Gastroesophageal sphincter (tissue), 4 donors: ENCODE results near the gene STXBP5L. TPM values are rescaled to one million over a fixed set of nuclear protein-coding genes. Genes with fewer than 3 reads are reported as not detected.
"Not testable (repeated sequence)": the region's sequence is repeated elsewhere in the genome, so short reads cannot be mapped to it uniquely, and the experiment has no call there.

Source experiments
- ATAC-seq: fragments of 150-250 bp; one replicate; pipeline ENCODE4 v1.9.1; 2016; ENCODE audit warnings: mild to moderate bottlenecking, moderate library complexity
- H3K27ac ChIP-seq, 4 donors: fragments of 200-600 bp; sonication (generic) in 3 of 4; 1 replicate in 3 of 4; 2 replicates in 1 of 4; pipeline ENCODE4 v1.5.1; 2016 to 2019
- H3K27me3 ChIP-seq: fragments of 200-600 bp; sonication (generic); one replicate; pipeline ENCODE4 v1.5.1; 2019
- H3K36me3 ChIP-seq, 2 donors: fragments of 200-600 bp; sonication (generic); one replicate each; pipeline ENCODE4 v1.5.1; 2019; ENCODE audit warnings: control low read depth in 1 of 2
- H3K4me1 ChIP-seq, 3 donors: fragments of 200-600 bp; sonication (generic); 1 replicate in 2 of 3; 2 replicates in 1 of 3; pipeline ENCODE4 v1.5.1; 2016 to 2019; ENCODE audit warnings: control low read depth in 2 of 3
- H3K4me3 ChIP-seq, 2 donors: fragments of 200-600 bp; sonication (generic); one replicate each; pipeline ENCODE4 v1.5.1; 2019; ENCODE audit warnings: mild to moderate bottlenecking in 1 of 2, moderate library complexity in 1 of 2
- H3K9me3 ChIP-seq, 3 donors: fragments of 200-600 bp; sonication (generic); one replicate each; pipeline ENCODE4 v1.5.1; 2017 to 2019; ENCODE audit warnings: control low read depth in 2 of 3
- CTCF ChIP-seq, 4 experiments: fragments of 200-600 bp in 2 of 4; fragments of 450-650 bp in 2 of 4; sonication (generic) in 1 of 4; IDR thresholded peaks; one replicate each; pipeline ENCODE4 v1.5.1; 2017 to 2019; ENCODE audit warnings: antibody characterized with exemption in 4 of 4, mild to moderate bottlenecking in 2 of 4, moderate library complexity in 2 of 4
- EP300 ChIP-seq: sonication (generic); formaldehyde crosslinking; IDR thresholded peaks from one replicate; pipeline ENCODE4 v1.6.1; 2017; ENCODE audit warnings: antibody characterized with exemption, mild to moderate bottlenecking
- POLR2A ChIP-seq, 2 donors: fragments of 450-650 bp; IDR thresholded peaks; one replicate each; pipeline ENCODE4 v1.6.1; 2017; ENCODE audit warnings: antibody characterized with exemption in 2 of 2, mild to moderate bottlenecking in 2 of 2, moderate library complexity in 1 of 2
- POLR2AphosphoS5 ChIP-seq: sonication (generic); formaldehyde crosslinking; IDR thresholded peaks from one replicate; pipeline ENCODE4 v1.6.1; 2017; ENCODE audit warnings: antibody characterized with exemption
- WGBS, 2 donors: methylation state at CpG; one replicate each; pipeline ENCODE4 v1.1.5; 2018; ENCODE audit warnings: low coverage in 1 of 2; 5-methylcytosine and 5-hydroxymethylcytosine counted together
- total RNA-seq, 4 donors: library from RNA; depleted of rRNA; stranded (reverse); fragments of >200 nt; gene quantifications; one replicate each; pipeline ENCODE4 v1.1.0, GENCODE V29; 2016

Gene STXBP5L
- total RNA-seq, 4 donors from 2014 or later, result 0.15 to 2.0 (median 0.63) TPM

GRCh38 chr3:120879411-120879810 is 28.6 kb upstream of the STXBP5L start:
- no peak overlapping the region for H3K27ac ChIP-seq
- 51 to 52% methylated on average over 3 to 4 of the region's 4 CpGs for WGBS, 2 donors
- H3K27me3 ChIP-seq, result no peaks in the 10 kb centered on the region
- H3K36me3 ChIP-seq, result no peaks in the 10 kb centered on the region
- no peak overlapping the region for H3K4me3 ChIP-seq
- TF ChIP-seq POLR2A (IDR thresholded peaks at IDR 0.05) (no peak), EP300 (no peak), POLR2AphosphoS5 (no peak), CTCF (IDR thresholded peaks at IDR 0.05) (no peak)
- H3K4me1 ChIP-seq, result no peaks in the 10 kb centered on the region
- no peak for ATAC-seq
- H3K9me3 ChIP-seq, result no peaks in the 10 kb centered on the region

DNA sequence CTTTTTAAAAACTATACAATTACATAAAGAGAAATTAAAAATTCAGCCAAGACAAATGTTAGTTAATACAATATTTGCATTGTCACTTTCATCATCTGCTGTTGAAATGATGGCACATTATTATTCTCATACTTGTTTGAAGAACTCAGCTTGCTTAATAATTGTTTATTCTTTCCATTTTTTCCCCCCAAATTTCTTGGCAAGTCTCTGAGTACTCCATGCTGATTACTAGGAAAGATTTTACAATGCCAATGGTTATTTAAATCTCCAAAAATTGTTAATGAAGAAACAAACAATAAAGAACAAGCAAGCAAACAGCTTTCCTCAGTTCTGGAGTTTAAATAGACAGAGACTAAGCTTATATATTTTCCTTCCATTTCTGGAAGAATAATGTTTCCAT is 15.1 kb upstream of the STXBP5L start:
- no peaks in the 10 kb centered on the region for H3K36me3 ChIP-seq
- peaks cover 0 to 10% (median 0%) of the 10 kb centered on the region in 3 donors for H3K4me1 ChIP-seq
- TF ChIP-seq POLR2AphosphoS5, result no peak
- TF ChIP-seq POLR2A (IDR thresholded peaks at IDR 0.05), result no peak
- TF ChIP-seq CTCF (IDR thresholded peaks at IDR 0.05), result no peak
- TF ChIP-seq EP300, result no peak
- H3K9me3 ChIP-seq, result no peaks in the 10 kb centered on the region
- H3K27me3 ChIP-seq, result no peaks in the 10 kb centered on the region
- no peak overlapping the region for H3K27ac ChIP-seq
- no peak for ATAC-seq
- H3K4me3 ChIP-seq, result no peak overlapping the region

GRCh38 chr3:120894316-120895057 is 13.5 kb upstream of the STXBP5L start:
- Histone ChIP-seq H3K4me1 (peaks cover 0 to 10% (median 0%) of the 10 kb centered on the region in 3 donors), H3K4me3 (no peak overlapping the region), H3K9me3 (no peaks in the 10 kb centered on the region), H3K36me3 (no peaks in the 10 kb centered on the region), H3K27ac (no peak overlapping the region), H3K27me3 (no peaks in the 10 kb centered on the region)
- WGBS, 2 donors, result 9 to 26% methylated on average over 4 to 5 of the region's 5 CpGs
- ATAC-seq, result no peak
- TF ChIP-seq EP300 (no peak), CTCF (IDR thresholded peaks at IDR 0.05) (no peak), POLR2A (IDR thresholded peaks at IDR 0.05) (no peak), POLR2AphosphoS5 (no peak)

DNA sequence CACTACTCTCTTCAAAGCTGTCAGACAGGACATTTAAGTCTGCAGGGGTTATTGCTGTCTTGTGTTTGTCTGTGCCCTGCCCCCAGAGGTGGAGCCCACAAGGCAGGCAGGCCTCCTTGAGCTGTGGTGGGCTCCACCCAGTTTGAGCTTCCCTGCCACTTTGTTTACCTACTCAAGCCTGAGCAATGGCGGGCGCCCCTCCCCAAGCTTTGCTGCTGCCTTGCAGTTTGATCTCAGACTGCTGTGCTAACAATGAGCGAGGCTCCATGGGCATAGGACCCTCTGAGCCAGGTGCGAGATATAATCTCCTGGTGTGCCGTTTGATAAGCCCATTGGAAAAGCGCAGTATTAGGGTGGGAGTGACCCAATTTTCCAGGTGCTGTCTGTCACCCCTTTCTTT is 6.3 kb upstream of the STXBP5L start:
- H3K27ac ChIP-seq, result not testable (repeated sequence)

DNA sequence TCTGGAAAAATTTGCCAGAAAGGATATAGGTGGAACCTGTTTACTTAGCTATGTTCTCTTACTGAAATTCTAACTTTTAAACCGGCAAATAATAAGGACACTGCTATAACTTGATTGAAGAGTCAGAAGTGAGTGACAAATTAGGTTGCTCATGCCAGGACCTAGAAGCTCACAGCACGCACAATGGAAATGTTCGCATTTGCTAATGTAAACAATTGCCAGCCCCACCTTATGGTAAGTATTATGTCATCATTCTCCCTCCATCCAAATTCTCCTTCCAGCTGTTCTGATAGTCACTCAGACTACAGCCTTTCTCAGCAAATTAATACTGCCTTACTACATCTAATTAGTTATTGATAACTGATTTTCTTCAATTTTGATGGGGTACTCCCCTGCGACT is 4.8 kb upstream of the STXBP5L start:
- TF ChIP-seq EP300 (no peak), POLR2AphosphoS5 (no peak), CTCF (IDR thresholded peaks at IDR 0.05) (no peak), POLR2A (IDR thresholded peaks at IDR 0.05) (no peak)
- WGBS, 2 donors, result 60 to 64% methylated on average over 3 to 4 of the region's 4 CpGs
- H3K4me3 ChIP-seq, result no peak overlapping the region
- ATAC-seq, result no peak
- peaks cover 0 to 8% (median 0%) of the 10 kb centered on the region in 3 donors for H3K4me1 ChIP-seq
- no peaks in the 10 kb centered on the region for H3K36me3 ChIP-seq
- no peak overlapping the region for H3K27ac ChIP-seq
- peaks cover 5% of the 10 kb centered on the region for H3K27me3 ChIP-seq
- no peaks in the 10 kb centered on the region for H3K9me3 ChIP-seq

More for the DNA sequence above, 6.3 kb upstream of the STXBP5L start:
- not testable (repeated sequence) for H3K4me3 ChIP-seq, H3K9me3 ChIP-seq, H3K36me3 ChIP-seq, ATAC-seq, H3K27me3 ChIP-seq, H3K4me1 ChIP-seq
- WGBS, 2 donors, result no CpG with 5 or more reads among the region's 6 CpGs
